GM18508 (cell line): ENCODE results near the gene FAM76A.

ENCODE experiments used
- ATAC-seq: cut with Tn5 transposase; IDR thresholded peaks from one replicate; pipeline ENCODE4 v1.9.1; 2021; ENCODE audit warnings: moderate number of reproducible peaks; ENCODE audit not compliant: insufficient read depth, unreplicated experiment

FAM76A gene

DNA sequence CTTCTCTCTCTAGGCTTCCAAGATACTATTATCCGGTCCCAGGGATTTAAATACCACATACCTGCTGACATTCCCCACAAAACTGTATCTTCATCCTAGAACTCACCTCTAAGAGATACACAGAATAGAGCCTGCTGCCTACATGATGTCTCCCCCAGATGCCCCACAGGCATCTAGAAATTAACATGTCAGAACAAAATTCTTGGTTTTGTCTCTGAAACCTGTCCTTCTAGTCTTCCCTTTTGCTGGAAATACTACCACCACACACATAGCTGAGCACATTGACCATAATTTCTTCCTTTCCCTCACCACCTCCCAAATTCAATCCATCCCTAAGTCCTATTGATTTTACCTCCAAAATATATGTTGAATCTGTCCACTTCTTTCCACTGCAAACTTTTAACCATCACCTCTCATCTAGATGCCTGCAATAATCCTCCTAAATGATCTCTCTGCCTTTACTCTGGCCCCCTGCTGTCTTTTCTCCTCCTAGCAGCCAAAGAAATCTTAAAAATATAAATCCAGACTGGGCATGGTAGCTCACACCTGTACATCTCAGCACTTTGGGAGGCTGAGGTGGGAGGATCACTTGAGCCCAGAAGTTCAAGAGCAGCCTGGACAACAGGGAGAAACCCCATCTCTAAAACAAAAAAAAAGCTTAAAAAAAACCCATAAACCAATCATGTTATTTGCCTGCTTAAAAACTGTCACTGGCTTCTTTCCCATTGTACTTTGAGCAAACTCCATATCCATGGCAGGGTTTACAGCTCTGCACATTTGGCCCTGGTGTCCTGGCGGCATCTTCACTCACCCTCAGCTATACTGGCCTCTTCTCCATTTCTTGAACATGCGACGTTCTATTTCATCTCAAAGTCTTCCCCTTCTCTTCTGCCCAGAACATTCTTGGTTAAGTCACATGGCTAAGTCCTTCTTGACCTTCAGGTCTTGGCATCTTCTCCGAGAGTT lies 6.2 kb upstream of the FAM76A start:
- no peak for ATAC-seq

DNA sequence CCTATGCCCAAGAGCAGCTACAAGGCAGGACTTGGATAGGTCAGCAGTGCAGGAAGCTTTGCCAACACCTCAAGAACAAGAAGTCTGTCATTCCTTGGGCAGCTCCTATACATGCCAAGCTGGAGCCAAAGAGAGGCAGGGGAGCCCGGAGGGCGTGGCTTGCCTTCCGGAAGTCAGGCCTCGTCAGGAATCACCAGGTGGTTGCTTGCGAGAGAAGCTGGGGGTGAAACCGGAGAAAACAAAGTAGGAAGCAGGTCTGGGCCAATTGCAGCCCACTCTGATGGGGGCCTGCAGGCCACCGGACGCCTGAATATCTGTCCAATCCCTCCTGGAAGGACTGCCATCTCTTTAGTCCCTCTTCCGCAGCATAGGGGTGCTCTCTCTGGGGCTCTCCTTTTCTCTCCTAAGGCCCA lies 794 bp upstream of the FAM76A start:
- ATAC-seq = no peak

DNA sequence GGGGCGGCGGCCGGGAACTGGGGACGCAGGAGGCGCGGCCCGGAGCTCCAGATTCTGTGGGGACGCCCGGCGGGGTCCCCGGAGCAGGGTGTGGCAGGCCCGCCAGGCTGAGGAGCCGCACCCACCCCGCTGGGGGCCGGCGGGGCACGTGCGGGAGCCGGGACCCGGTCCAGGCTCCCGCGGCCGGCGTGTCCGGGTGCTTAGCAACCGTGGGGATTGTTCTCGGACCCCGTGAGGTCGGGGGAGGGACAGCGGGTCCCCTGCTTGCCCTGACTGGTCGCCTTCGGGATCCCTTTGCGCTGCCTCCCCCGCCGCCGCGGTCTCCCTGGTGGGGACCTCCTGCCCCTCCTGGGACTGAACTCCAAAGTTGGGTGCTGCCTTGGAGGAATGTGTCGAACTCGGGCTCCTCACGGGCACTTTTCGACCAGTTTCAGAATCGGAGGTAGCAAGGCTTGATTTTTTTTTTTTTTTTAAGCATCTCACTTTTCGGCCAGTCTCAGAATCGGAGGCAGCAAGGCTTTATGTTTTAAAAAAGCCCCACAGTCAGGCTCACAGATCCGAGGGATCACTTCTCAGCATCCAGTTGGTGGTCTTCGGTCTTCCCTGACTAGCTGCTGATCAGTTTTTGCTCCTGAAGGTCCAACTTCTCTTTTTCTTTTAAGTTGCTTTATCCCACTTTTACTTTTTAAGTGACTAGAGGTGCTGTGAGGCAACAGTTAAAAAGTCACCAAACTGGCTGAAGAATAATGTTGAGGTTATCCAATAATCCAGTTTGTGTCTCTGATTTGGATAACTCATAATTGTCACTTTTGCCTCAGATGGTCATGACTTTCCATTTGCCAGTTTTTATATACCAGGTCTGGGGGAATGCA lies 648 bp downstream of the FAM76A start:
- ATAC-seq = peak; percentile 5

DNA sequence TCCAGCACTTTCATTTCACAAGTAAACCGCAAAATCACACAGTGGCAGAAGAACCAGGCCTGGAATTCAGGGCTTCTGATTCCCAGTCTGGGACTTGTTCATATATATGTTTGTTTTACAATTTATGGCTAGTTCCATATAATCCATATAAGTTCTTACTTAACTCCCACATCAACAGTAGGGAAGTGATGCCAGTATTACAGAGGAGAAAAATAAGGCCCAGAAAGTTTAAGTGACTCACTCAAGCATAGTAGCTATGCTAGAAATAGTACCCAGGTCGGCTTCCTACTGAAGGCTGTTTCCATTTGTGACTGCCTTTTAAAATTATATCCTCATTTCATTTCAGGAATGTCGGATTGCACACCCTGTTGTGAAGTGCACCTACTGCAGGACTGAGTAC lies 1.4 kb downstream of the FAM76A start:
- ATAC-seq = no peak

DNA sequence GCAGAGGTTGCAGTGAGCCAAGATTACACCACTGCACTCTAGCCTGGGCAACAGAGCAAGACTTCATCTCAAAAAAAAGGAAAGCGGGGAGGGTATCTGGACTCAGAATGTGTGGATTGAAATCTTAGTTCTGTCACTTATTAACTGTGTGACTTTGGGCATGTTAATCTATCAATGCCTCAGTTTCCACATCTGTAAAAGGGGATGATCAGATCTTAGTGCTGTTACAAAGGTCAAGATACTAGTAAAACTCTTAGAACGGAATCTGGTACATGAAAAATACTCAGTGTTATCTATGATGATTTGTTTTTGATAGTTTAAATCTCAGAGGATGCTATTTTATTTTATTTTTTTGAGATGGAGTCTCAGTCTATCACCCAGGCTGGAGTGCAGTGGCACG lies 10.5 kb downstream of the FAM76A start:
- ATAC-seq = no peak

DNA sequence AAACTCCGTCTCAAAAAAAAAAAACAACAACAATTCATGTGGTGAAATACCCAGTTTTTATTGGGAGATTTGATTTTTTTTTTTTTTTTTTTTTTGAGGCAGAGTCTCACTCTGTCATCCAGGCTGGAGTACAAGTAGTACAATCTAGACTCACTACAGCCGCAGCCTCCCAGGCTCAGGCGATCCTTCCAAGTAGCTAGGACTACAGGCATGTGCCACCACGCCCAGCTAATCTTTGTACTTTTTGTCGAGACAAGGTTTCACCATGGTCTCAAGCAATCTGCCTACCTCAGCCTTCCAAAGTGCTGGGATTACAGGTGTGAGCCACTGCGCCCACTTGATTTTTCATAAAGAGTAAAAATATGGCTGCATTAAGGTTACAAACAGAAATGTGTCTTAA lies 15.4 kb downstream of the FAM76A start:
- no peak for ATAC-seq

DNA sequence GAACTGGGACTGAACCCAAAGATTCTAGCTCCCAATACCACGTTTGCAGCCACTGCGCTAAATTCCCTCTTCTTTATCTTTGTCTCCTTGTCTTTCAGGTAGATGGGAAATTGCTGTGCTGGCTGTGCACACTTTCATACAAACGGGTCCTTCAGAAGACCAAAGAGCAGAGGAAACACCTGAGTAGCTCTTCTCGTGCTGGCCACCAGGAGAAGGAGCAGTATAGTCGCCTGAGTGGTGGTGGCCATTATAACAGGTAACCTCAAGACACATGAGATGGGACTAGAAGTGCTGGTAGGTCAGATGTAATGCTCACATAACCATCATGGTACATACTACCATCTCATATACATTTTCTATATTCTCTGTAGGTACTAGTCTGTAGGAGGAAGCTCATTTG lies 18.8 kb downstream of the FAM76A start:
- ATAC-seq = no peak

DNA sequence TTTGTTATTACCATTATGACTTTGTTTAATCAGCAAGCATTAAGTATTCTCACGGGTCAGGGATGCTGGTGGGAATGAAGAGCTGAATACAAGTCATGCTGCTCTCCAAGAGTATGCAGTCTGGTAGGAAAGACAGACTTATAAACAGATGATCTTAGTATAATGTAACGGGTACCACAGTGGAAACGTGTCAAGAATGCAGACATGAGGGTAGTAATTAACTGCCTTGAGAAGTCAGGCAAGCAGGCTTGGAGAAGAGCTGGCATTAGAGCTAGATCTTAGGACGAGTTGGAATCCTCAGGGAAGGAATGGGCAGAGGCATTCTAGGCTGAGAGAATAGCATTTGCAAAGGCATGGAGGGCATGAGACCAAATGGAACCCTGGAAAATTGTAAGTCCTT lies 19.7 kb downstream of the FAM76A start:
- no peak for ATAC-seq

DNA sequence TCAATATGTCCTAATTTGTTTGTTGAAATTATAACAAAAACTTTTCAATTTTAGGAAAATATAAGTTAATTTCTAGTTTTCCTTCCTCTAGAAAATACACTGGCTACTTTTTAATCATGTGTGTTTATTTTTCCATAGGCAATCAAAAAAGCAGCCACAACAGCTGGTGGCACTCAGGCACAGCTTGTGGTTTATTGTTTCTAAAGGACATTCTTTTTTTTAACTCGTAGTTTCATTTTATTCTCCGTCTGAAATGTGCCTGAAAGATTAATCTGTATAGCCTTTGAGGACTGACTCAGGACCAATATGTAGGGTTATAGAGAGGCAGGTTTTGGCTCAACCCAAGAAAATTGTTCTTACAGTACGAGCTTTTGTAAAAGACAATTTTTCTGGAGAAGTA lies 26.6 kb downstream of the FAM76A start:
- no peak for ATAC-seq

DNA sequence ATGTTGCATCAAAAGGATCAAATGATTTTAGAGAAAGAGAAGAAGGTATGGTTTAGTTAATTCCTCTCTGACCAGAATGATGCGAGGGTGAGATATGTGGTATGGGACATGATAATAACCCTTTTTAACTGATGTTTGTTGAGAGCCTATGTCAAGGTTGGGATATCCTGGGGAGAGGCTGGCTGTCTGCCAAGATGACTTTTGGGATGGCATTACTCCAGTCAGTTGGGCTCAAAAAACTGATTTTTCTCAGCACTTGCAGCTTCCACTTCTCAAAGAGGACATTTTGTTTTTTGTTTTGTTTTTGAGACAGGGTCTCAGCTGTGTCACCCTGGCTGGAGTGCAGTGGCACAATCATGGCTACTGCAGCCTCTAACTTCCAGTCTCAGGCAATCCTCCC lies 29.5 kb downstream of the FAM76A start:
- ATAC-seq = no peak

DNA sequence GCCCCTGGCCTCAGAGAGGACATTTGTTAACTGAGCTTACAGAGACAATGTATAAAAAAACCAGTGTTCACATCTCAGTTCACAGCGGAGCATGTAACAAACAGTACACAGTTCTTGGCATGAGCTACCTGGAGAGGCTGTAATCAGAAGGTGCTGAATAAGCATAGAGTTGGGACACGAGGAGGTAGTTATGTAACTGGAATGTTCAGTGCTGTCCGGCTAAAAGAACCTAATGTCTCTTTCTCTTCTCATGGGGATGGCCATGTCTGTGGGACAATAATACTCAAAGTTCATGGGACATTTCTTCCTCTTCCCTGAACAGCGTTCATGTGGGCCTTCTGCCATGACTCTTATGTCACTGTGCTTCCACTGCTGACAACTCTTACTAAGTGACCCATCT lies 30.1 kb downstream of the FAM76A start:
- no peak for ATAC-seq

DNA sequence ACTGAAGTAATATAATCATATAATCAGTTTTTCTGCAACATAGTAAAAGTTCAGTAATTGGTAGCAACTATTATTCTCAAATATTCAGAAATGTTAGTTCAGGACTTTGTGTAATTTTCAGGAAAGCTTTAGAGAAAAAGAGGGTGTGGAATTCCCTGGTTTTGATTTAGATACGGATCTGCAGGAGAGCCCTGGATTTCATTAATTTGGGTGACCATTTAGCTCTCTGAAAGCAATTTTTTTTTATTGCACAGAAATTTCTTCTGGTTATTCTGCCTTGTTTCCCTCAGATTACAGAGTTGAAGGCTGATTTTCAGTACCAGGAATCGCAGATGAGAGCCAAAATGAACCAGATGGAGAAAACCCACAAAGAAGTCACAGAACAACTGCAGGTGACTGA lies 33.5 kb downstream of the FAM76A start:
- ATAC-seq = no peak

DNA sequence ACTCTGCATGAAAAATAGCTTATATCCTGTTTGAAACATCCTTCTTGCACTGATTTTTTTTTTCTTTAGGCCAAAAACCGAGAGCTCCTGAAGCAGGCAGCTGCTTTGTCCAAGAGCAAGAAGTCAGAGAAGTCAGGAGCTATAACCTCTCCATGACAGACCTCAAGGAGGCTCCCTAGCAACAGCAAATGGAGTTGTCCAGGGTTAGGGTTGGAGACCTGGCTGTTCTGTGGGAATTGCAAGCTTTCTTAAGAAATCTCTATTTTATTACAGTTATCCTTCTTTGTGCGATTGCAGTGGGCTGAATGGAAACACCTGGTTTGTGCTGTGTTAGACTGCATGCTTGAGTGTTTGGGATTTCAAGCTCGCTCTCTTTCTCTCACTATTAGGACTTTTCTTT lies 34.7 kb downstream of the FAM76A start:
- ATAC-seq = no peak

DNA sequence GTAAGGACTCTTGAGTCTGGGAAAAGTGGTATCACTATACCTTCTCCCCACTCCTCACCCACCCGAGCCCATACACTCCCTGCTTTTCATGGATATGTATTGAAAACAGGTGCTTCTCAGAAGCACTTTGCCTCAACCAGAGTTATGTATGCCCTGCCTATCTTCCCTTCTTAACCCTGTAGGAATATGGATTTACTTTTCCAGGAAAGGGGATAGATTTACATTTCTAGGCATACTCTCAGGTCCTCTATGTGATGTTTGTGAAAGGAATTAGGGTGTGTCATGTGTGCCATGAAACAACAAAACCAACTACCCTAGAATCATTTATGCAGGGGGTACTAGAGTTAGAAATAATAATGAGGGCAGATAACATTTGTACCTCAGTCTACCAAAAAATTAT lies 36.3 kb downstream of the FAM76A start:
- ATAC-seq = no peak

DNA sequence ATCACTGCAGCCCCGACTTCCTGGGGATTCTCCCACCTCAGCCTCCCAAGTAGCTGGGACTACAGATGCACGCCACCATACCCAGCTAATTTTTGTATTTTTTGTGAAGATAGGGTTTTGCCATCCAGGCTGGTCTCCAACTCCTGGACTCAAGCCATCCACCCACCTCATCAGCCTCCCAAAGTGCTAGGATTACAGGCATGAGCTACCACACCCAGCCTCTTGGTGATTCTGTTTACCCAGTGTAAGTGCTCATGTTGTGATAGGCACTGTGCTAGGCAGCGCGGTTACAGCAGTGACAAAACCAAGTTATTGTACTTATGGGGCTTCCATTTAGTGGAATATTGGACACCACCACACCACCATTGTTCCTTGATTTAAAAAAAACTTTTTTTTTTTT lies 37.6 kb downstream of the FAM76A start:
- ATAC-seq = no peak

DNA sequence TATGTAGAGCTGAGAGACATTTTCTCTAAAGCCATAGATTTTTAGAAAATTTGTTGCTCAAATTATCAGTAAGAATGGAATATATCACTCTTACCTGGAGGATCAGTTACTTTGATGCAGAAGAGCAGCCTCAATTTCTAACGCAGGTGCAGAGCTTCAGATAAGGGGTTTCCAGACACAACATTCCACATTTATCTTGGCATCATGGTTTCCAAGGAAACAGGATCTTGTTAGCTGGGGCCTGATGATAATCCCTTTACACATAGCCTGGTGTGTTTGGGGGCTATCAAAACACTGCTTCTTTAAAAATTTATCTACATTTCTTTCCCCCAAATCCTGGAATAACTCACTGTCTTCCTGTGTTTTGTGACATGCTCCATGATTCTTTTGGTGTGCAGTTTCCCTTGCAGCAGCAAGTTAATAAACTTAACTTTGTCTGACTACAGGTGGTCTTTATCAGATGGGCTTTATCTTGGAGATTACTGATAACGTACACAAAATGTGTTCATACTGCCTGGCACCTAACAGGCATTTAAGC lies 44.6 kb downstream of the FAM76A start:
- no peak for ATAC-seq

DNA sequence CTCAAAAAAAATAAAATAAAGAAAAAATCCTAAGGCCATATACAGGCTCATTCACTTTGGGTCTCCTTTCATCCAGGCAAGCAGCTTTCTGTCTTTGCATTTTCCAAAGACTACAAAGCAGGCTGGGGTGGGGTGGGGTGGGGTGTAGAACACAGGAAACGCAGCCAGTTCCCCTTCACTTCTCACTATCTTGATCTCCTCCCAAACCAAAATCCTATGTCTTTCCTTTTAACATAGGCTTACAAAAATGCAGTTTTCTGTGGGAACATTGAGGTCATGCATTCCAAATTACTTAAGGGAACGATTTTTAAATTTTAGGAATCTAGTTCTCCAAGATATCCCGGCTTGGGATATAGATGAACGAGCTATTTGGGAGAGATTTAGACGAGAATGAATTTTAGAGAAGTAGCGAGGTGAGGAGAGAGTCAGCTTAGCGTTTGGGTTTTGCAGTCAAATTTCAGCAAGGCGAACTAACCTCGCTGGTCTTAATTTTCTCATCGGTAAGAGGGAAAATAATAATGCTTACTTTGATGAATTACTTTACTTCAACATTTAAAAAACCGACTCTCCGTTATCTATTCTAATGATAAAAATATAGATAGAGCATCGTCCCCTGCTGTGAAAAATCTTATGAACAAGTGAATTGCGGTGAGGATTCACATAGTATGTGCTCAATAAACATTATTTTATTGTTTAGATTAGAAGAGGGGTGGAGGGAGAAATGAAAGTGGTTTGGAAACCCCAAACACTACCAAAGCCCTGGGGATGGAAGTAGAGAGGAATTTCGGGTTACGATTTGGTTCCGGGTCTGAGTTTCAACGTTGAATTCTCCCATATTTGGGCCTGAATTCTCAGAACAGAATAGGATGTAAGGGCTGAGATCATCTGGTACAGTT lies 46.5 kb downstream of the FAM76A start:
- no peak for ATAC-seq

DNA sequence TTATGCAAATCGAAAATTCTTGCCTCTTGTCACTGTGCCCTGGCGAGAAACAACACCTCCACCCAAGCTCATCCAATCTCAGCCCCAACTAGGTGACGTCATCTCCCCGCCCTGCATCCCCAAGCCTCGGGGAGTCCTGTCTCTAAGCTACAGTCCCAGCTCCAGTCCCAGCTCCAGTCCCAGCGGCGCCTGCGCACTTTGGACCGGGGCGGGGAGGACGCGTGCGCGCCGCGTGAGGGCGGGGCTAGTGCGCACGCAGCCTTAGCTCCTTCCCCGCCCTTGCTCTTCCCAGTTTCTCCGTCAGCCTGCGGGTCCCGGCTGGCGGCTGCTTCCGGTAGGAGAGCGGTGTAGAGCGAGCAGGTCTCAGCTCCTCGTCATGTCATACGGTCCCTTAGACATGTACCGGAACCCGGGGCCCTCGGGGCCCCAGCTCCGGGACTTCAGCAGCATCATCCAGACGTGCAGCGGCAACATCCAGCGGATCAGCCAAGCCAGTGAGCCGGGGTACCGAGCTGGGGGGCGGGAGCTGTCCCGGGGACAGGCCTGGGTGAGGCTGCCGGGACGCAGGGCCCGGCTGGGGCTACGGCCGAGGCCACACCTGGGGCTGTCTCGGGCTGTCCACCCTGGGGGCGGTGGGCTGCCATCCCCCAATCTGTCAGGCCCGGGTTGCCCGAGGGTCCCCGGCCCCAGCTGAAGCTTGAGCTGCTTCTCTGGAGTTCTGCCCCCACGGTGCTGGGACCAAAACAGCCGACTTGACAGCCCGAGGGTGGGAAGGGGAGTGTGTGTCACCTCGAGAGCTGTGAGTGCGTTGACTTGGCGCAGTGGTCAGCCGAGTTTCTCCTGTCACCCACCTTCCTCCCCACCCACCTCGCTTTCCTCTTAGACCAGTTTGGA lies 47.4 kb downstream of the FAM76A start, which contains the start of gene STX12:
TSS of gene STX12 (plus strand) at position 288 of the 894 bp plus-strand sequence. CDS start at position 377, 89 bp downstream.
- peak; percentile 72 for ATAC-seq
